HCT116 (cell line): ENCODE results near the gene CCDC188. TPM values are rescaled to one million over a fixed set of nuclear protein-coding genes. Genes with fewer than 3 reads are reported as not detected.

Source experiments
- ATAC-seq: fragments of 200-7000 bp; cut with Tn5 transposase; 2 replicates; pipeline ENCODE4 v1.9.1; 2020; ENCODE audit warnings: mild to moderate bottlenecking, moderate library complexity
- BruUV-seq: library from RNA; stranded (reverse); fragments of 400-500 nt; replicated peaks from 2 replicates; lab custom pipeline; 2021; lab: Mats Ljungman, UMichigan
- CTCF ChIA-PET: fragments of 300-600 bp; sonication (Branson Sonifier 250); formaldehyde crosslinking; loops from one replicate; lab custom pipeline; 2021; ENCODE audit warnings: antibody characterized with exemption; lab: Charles Lee
- POLR2A ChIA-PET: fragments of 300-600, 350-600 bp; sonication (Branson Sonifier 250); formaldehyde crosslinking; loops from one replicate; lab custom pipeline; 2021; ENCODE audit warnings: antibody characterized with exemption; lab: Charles Lee
- RAD21 ChIA-PET, 2 experiments: fragments of 300-600 bp; sonication (Branson Sonifier 250); formaldehyde crosslinking; loops; one replicate each; lab custom pipeline; 2023; ENCODE audit warnings: low total read pairs in 2 of 2; ENCODE audit not compliant: uncharacterized antibody in 2 of 2, unreplicated experiment in 2 of 2, low non-redundant PET in 1 of 2; lab: Charles Lee
- DNase-seq: peaks from one replicate; pipeline ENCODE4 v3.0.0-alpha.2; 2010; ENCODE audit warnings: low read depth, low spot score
- H2AFZ ChIP-seq: fragments of 200-600 bp; shearing (Covaris generic), sonication (generic); 2 replicates; pipeline ENCODE4 v1.6.1; 2017; ENCODE audit warnings: low read depth, mixed run types, mixed read lengths, antibody characterized with exemption, low read length; ENCODE audit not compliant: poor library complexity, severe bottlenecking
- H3K27ac ChIP-seq: 2 replicates; pipeline ENCODE4 v1.5.1; 2012; ENCODE audit warnings: low read depth, low read length
- H3K27me3 ChIP-seq: fragments of 200-600 bp; sonication (generic); 2 replicates; pipeline ENCODE4 v1.6.1; 2016; ENCODE audit warnings: mixed run types, low read length, mixed read lengths; ENCODE audit not compliant: insufficient read depth
- H3K36me3 ChIP-seq, 2 experiments: fragments of 200-500 bp in 1 of 2; fragments of 200-600 bp in 1 of 2; sonication (Bioruptor generic) in 1 of 2; sonication (generic) in 1 of 2; 2 replicates each; pipeline versions ENCODE4 v1.5.1 to v1.6.1; 2014 to 2016; ENCODE audit warnings: low read length in 2 of 2, inconsistent platforms in 1 of 2, mixed read lengths in 1 of 2, mixed run types in 1 of 2; ENCODE audit not compliant: insufficient read depth in 2 of 2, control insufficient read depth in 1 of 2
- H3K4me1 ChIP-seq, 2 experiments: fragments of 200-600 bp in 1 of 2; sonication (generic) in 1 of 2; 2 replicates each; pipeline versions ENCODE4 v1.5.1 to v1.6.1; 2012 to 2017; ENCODE audit warnings: low read length in 2 of 2, inconsistent platforms in 1 of 2, mild to moderate bottlenecking in 1 of 2, mixed read lengths in 1 of 2, mixed run types in 1 of 2, moderate library complexity in 1 of 2; ENCODE audit not compliant: insufficient read depth in 2 of 2, control insufficient read depth in 1 of 2
- H3K4me2 ChIP-seq: fragments of 200-600 bp; sonication (generic); 2 replicates; pipeline ENCODE4 v1.6.1; 2017; ENCODE audit warnings: mixed run types, low read length, mixed read lengths
- H3K4me3 ChIP-seq, 2 experiments: fragments of 200-600 bp in 1 of 2; sonication (generic) in 1 of 2; replicated peaks in 1 of 2; 2 replicates each; pipeline ENCODE4 v1.5.1; 2011 to 2016; ENCODE audit warnings: low read length in 2 of 2, control low read depth in 1 of 2, low read depth in 1 of 2, mild to moderate bottlenecking in 1 of 2, mixed read lengths in 1 of 2, mixed run types in 1 of 2
- H3K79me2 ChIP-seq: fragments of 200-600 bp; sonication (generic); 2 replicates; pipeline ENCODE4 v1.6.1; 2017; ENCODE audit warnings: mild to moderate bottlenecking, mixed run types, low read length, moderate library complexity, mixed read lengths; ENCODE audit not compliant: insufficient read depth
- H3K9ac ChIP-seq: fragments of 200-600 bp; sonication (generic); 2 replicates; pipeline ENCODE4 v1.6.1; 2016; ENCODE audit warnings: low read length, mixed read lengths
- H3K9me2 ChIP-seq: fragments of 200-600 bp; sonication (generic), shearing (Covaris generic); 2 replicates; pipeline ENCODE4 v1.6.1; 2017; ENCODE audit warnings: mixed run types, mild to moderate bottlenecking, moderate library complexity; ENCODE audit not compliant: insufficient read depth
- H3K9me3 ChIP-seq, 2 experiments: fragments of 200-500 bp in 1 of 2; fragments of 200-600 bp in 1 of 2; sonication (Bioruptor generic) in 1 of 2; sonication (generic) in 1 of 2; 2 replicates each; pipeline ENCODE4 v1.6.1; 2014 to 2017; ENCODE audit warnings: low read length in 2 of 2, mixed read lengths in 2 of 2, inconsistent platforms in 1 of 2, low read depth in 1 of 2, mild to moderate bottlenecking in 1 of 2, mixed run types in 1 of 2, moderate library complexity in 1 of 2; ENCODE audit not compliant: control insufficient read depth in 1 of 2, insufficient read depth in 1 of 2
- H4K20me1 ChIP-seq: fragments of 200-600 bp; sonication (generic), shearing (Covaris generic); 2 replicates; pipeline ENCODE4 v1.6.1; 2017; ENCODE audit warnings: mixed run types, mild to moderate bottlenecking, moderate library complexity; ENCODE audit not compliant: insufficient read depth
- CEBPB ChIP-seq: IDR thresholded peaks from 2 replicates; pipeline ENCODE4 v1.6.1; 2012; ENCODE audit warnings: low read depth
- EGR1 ChIP-seq: IDR thresholded peaks from 2 replicates; pipeline ENCODE4 v1.6.1; 2012; ENCODE audit warnings: low read depth
- ELF1 ChIP-seq: IDR thresholded peaks from 2 replicates; pipeline ENCODE4 v1.6.1; 2012; ENCODE audit warnings: low read depth, borderline replicate concordance
- FOSL1 ChIP-seq: IDR thresholded peaks from 2 replicates; pipeline ENCODE4 v1.6.1; 2012; ENCODE audit warnings: low read depth
- POLR2A ChIP-seq: IDR thresholded peaks from 2 replicates; pipeline ENCODE4 v1.7.0; 2011; ENCODE audit warnings: borderline replicate concordance; ENCODE audit not compliant: insufficient read depth, insufficient read length; ENCODE audit errors: extremely low read depth
- RAD21 ChIP-seq: IDR thresholded peaks from 2 replicates; pipeline ENCODE4 v1.6.1; 2012; ENCODE audit warnings: low read depth, mild to moderate bottlenecking
- SIN3A ChIP-seq: IDR thresholded peaks from 2 replicates; pipeline ENCODE4 v1.6.1; 2012; ENCODE audit warnings: low read depth
- TCF7L2 ChIP-seq: IDR thresholded peaks from 2 replicates; pipeline ENCODE4 v1.7.0; 2011; ENCODE audit warnings: borderline replicate concordance, inconsistent platforms; ENCODE audit not compliant: insufficient read depth, insufficient read length; ENCODE audit errors: extremely low read depth
- ZFX ChIP-seq: fragments of 450-650 bp; IDR thresholded peaks from 2 replicates; pipeline ENCODE4 v1.6.1; 2017
- ZNF274 ChIP-seq: fragments of 200-500 bp; sonication (Bioruptor generic); IDR thresholded peaks from 2 replicates; pipeline ENCODE4 v1.6.1; 2014; ENCODE audit warnings: mild to moderate bottlenecking, low read depth, low read length, inconsistent platforms
- intact Hi-C: fragments of 100-400 bp; cut with micrococcal nuclease; formaldehyde crosslinking; loops from 2 replicates; pipeline ENCODE4 v1.10.0; 2022
- total RNA-seq: library from RNA; stranded (reverse); gene quantifications from one replicate; pipeline ENCODE4 v1.2.1, GENCODE V29; 2021; ENCODE audit not compliant: unreplicated experiment
- TF ChIP-seq, protein P1 (sequence below): IDR thresholded peaks from 2 replicates; pipeline ENCODE4 v1.6.1; 2012; ENCODE audit warnings: low read depth

CCDC188 gene
- total RNA-seq, 1 experiment from 2014 or later: not detected

DNA sequence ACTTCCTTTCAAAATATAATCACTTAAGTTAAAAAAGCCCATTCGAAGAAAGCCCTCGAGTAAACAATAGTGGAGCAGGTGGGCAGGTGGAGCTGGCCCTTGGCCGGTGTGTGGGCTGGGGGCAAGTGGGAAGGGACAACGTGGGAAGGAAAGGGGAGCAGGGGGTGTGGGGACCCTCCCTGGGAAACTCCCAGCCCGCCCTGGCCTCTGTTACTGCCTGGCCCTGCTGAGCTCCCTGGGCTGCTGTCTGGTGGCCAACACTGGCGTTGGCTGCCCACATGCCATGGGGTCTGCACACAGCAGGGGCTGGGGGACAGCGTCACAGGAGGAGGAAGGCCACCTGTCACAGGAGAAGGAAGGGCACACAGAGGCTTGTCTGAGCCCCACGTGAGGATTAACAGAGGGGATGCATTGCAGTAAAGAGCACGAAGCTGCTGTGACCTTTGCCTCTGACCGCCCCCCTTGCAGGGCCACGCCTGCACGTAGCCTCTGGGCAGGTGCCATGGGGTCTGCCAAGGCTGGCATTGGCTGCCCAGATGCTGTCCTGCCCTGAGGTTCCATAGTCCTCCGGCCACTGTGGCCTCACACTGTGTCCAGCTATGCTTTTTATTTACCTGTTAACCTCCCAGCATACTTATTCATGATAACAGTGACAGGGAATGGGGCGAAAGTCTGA, 36.2 kb upstream of the CCDC188 start:
- no peaks in the 10 kb centered on the region for H4K20me1 ChIP-seq
- no peak overlapping the region for H2AFZ ChIP-seq
- TF ChIP-seq FOSL1 (no peak), TCF7L2 (no peak), EGR1 (no peak), SIN3A (no peak), CEBPB (no peak), POLR2A (no peak), ZNF274 (no peak), ELF1 (no peak), RAD21 (no peak), ZFX (no peak)
- TF ChIP-seq, protein P1, sequence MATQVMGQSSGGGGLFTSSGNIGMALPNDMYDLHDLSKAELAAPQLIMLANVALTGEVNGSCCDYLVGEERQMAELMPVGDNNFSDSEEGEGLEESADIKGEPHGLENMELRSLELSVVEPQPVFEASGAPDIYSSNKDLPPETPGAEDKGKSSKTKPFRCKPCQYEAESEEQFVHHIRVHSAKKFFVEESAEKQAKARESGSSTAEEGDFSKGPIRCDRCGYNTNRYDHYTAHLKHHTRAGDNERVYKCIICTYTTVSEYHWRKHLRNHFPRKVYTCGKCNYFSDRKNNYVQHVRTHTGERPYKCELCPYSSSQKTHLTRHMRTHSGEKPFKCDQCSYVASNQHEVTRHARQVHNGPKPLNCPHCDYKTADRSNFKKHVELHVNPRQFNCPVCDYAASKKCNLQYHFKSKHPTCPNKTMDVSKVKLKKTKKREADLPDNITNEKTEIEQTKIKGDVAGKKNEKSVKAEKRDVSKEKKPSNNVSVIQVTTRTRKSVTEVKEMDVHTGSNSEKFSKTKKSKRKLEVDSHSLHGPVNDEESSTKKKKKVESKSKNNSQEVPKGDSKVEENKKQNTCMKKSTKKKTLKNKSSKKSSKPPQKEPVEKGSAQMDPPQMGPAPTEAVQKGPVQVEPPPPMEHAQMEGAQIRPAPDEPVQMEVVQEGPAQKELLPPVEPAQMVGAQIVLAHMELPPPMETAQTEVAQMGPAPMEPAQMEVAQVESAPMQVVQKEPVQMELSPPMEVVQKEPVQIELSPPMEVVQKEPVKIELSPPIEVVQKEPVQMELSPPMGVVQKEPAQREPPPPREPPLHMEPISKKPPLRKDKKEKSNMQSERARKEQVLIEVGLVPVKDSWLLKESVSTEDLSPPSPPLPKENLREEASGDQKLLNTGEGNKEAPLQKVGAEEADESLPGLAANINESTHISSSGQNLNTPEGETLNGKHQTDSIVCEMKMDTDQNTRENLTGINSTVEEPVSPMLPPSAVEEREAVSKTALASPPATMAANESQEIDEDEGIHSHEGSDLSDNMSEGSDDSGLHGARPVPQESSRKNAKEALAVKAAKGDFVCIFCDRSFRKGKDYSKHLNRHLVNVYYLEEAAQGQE: no peak
- TF ChIP-seq, all 23 proteins: peak for 0
- ChIA-PET RAD21 (no interaction called here), POLR2A (no interaction called here), CTCF (interaction anchor here (1.1 kb wide), 1 partner anchor 24 kb away, joined by 4 read pairs; no protein-coding TSS in a partner anchor)
- Histone ChIP-seq H3K27me3 (no peaks in the 10 kb centered on the region), H3K9ac (no peak overlapping the region), H3K4me3 (no peak overlapping the region), H3K9me3 (no peaks in the 10 kb centered on the region), H3K9me2 (no peaks in the 10 kb centered on the region), H3K4me2 (no peak overlapping the region), H3K4me1 (no peaks in the 10 kb centered on the region), H3K36me3 (no peaks in the 10 kb centered on the region), H3K79me2 (no peaks in the 10 kb centered on the region), H3K27ac (no peak overlapping the region)
- intact Hi-C loops: no loop called here
- ATAC-seq (no peak), DNase-seq (no peak)
- no TSS peak for BruUV-seq
